ENCODE measurements around the gene WTIP. TPM values are rescaled to one million over a fixed set of nuclear protein-coding genes. Genes with fewer than 3 reads are reported as not detected.
"Not testable (repeated sequence)": the region's sequence is repeated elsewhere in the genome, so short reads cannot be mapped to it uniquely, and the experiment has no call there.

WTIP gene
- total and polyA plus RNA-seq, 9 donors = 13.4 to 38.4 (median 29.5) TPM

DNA sequence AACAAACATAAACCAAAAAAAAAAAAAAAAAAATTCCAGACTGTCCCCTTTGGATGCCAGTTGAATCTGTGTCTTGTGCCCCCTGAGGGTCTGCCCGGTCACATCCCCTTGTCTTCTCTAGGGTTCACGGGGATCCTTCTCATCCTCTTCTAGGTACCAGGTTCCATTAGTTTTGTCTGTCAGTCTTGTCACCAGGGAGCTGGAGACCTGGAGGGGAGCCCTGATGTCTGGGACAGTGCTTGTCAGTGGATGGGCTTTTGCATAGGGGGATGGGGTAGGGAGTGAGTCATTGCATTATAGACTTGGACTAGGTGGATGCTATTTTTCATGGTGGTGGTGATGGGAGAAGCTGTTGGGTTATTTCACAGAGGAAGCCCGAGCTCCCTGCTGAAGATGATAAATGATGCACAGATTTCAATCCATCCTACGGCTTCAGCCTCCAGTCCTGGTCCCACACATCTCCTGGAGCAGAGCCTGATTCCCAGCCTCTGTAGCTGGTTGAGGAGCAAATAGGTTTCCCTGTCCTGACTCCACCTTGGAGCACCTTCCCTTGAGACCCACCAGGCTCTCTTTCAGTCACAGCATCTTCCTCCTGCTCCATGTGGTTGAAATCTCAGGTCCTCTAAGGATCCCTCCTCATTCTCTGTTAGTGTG is 26.0 kb downstream of the WTIP start:
- 76 to 80% (median 77%) methylated on average over 4 of the region's 4 CpGs for WGBS, 3 donors
- Histone ChIP-seq H3K9me3 (no peaks in the 10 kb centered on the region), H3K4me1 (ENCODE audit: insufficient read depth) (peaks cover 2% of the 10 kb centered on the region), H3K4me3 (no peak overlapping the region), H3K27ac (no peak overlapping the region), H3K27me3 (no peaks in the 10 kb centered on the region), H3K36me3 (no peaks in the 10 kb centered on the region)
- no peak for TF ChIP-seq EP300 (IDR thresholded peaks at IDR 0.05)
- no peak for TF ChIP-seq POLR2A (IDR thresholded peaks at IDR 0.05)
- TF ChIP-seq, protein P1, sequence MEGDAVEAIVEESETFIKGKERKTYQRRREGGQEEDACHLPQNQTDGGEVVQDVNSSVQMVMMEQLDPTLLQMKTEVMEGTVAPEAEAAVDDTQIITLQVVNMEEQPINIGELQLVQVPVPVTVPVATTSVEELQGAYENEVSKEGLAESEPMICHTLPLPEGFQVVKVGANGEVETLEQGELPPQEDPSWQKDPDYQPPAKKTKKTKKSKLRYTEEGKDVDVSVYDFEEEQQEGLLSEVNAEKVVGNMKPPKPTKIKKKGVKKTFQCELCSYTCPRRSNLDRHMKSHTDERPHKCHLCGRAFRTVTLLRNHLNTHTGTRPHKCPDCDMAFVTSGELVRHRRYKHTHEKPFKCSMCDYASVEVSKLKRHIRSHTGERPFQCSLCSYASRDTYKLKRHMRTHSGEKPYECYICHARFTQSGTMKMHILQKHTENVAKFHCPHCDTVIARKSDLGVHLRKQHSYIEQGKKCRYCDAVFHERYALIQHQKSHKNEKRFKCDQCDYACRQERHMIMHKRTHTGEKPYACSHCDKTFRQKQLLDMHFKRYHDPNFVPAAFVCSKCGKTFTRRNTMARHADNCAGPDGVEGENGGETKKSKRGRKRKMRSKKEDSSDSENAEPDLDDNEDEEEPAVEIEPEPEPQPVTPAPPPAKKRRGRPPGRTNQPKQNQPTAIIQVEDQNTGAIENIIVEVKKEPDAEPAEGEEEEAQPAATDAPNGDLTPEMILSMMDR (IDR thresholded peaks at IDR 0.05) = no peak
- intact Hi-C loops (cut with DNase I) = loop anchor here in 2 of 4 donors (10.0 kb wide), 2 partner anchors 197 to 283 kb away; no protein-coding TSS in a partner anchor
- DNase-seq = no peak

DNA sequence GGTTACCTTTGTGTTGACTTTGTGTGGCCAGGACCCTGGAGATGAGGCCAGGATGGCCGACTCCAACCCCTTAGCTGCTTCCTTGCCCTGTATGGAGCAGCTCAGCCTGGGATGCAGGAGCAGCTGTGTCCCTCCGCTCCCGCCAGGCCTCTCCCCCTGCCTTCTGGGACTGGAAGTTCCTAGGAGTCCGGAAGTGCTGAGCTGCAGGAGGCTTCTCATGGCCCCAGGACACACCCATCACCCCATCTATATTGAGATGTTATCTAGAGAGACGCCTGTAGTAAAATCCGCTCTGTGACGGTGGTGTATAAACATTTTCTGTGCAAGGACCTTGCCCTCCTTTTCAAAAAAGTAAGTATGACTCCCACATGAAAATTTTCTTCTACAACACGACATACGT is 27.0 kb downstream of the WTIP start:
- 22 to 28% (median 26%) methylated on average over 9 of the region's 9 CpGs for WGBS, 3 donors
- H3K27me3 ChIP-seq = no peaks in the 10 kb centered on the region
- H3K9me3 ChIP-seq = no peaks in the 10 kb centered on the region
- TF ChIP-seq POLR2A (IDR thresholded peaks at IDR 0.05) (no peak), EP300 (IDR thresholded peaks at IDR 0.05) (no peak)
- TF ChIP-seq, protein P1 (IDR thresholded peaks at IDR 0.05) = no peak
- H3K36me3 ChIP-seq = no peaks in the 10 kb centered on the region
- H3K27ac ChIP-seq = no peak overlapping the region
- DNase-seq = peak in 1 of 5 donors; percentile 14
- H3K4me1 ChIP-seq (ENCODE audit: insufficient read depth) = peaks cover 2% of the 10 kb centered on the region
- H3K4me3 ChIP-seq = no peak overlapping the region
- intact Hi-C loops (cut with DNase I) = loop anchor here in 2 of 4 donors (10.0 kb wide), 2 partner anchors 196 to 284 kb away; no protein-coding TSS in a partner anchor

DNA sequence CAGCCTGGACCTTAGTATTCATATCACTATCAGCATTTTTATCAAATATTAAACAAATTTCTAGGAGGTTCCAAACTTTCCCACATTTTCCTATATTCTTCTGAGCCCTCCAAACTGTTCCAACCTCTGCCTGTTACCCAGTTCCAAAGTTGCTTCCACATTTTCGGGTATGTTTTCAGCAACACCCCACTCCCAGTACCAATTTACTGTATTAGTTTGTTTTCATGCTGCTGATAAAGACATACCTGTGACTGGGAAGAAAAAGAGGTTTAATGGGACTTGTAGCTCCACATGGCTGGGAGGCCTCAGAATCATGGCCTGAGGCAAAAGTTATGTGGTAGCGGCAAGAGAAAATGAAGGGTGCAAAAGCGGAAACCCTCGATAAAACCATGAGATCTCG is 29.3 kb downstream of the WTIP start:
- H3K27me3 ChIP-seq; H3K4me1 ChIP-seq (ENCODE audit: insufficient read depth); DNase-seq; H3K27ac ChIP-seq; intact Hi-C loops (cut with DNase I); H3K36me3 ChIP-seq; H3K4me3 ChIP-seq; H3K9me3 ChIP-seq: not testable (repeated sequence)
- WGBS, 3 donors = 72 to 86% (median 76%) methylated on average over 5 of the region's 5 CpGs

DNA sequence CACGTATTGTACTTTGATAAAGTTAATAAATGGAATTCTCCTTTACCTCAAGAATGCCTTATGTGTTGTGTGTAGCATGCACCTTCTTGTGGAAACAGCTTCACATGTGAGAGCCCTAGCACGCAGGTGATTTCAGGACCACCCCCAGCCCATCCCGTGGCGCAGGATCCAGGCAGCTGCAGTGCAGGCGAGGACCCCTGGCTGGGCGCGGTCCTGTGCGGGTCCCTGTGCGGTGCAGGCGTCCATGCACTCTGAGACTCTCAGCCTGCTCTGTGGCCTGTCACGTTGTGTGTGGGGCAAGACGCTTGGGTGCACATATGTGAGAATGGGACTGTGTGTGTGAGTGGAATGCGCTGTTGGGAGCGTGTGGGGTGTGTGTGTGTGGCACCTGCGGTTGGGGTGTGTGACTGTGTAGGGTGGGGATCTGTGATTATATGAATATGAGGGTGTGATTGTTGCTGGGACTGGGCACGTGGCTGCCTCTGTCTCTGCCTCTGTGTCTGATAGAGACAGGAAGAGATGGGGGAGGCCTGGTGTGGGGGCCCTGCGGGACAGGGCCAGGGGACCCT is 30.8 kb downstream of the WTIP start:
- H3K4me1 ChIP-seq (ENCODE audit: insufficient read depth) = no peaks in the 10 kb centered on the region
- H3K36me3 ChIP-seq = no peaks in the 10 kb centered on the region
- intact Hi-C loops (cut with DNase I) = no loop called here
- WGBS, 3 donors = 72 to 83% (median 79%) methylated on average over 17 of the region's 17 CpGs
- TF ChIP-seq POLR2A (IDR thresholded peaks at IDR 0.05) (no peak), EP300 (IDR thresholded peaks at IDR 0.05) (no peak)
- TF ChIP-seq, protein P1 (IDR thresholded peaks at IDR 0.05) = no peak
- H3K4me3 ChIP-seq = no peak overlapping the region
- H3K9me3 ChIP-seq = no peaks in the 10 kb centered on the region
- DNase-seq = no peak
- no peaks in the 10 kb centered on the region for H3K27me3 ChIP-seq
- H3K27ac ChIP-seq = no peak overlapping the region

DNA sequence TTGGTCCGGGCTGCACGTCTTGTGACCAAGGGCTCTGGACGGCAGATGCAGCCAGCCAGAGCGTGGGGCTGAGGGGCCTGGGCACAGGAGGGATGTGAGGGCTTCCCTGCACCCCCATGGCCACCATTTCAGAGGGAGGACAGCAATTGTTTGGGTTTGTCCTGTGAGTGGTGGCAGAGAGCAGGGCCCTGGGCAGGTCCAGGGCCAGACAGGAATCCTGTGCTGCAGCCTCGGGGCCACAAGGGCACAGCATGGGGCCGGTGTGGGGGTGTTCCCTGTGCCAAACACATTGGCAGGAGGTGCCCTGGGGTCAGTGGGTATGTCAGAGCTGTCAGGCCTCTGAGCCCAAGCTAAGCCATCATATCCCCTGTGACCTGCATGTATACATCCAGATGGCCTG is 32.2 kb downstream of the WTIP start:
- TF ChIP-seq POLR2A (IDR thresholded peaks at IDR 0.05) = no peak
- TF ChIP-seq, protein P1 (IDR thresholded peaks at IDR 0.05) = no peak
- no peak for TF ChIP-seq EP300 (IDR thresholded peaks at IDR 0.05)
- H3K36me3 ChIP-seq = no peaks in the 10 kb centered on the region
- WGBS, 3 donors = 64 to 83% (median 80%) methylated on average over 6 of the region's 6 CpGs
- H3K4me1 ChIP-seq (ENCODE audit: insufficient read depth) = no peaks in the 10 kb centered on the region
- DNase-seq = no peak
- H3K4me3 ChIP-seq = no peak overlapping the region
- intact Hi-C loops (cut with DNase I) = no loop called here
- H3K27me3 ChIP-seq = no peaks in the 10 kb centered on the region
- no peaks in the 10 kb centered on the region for H3K9me3 ChIP-seq
- no peak overlapping the region for H3K27ac ChIP-seq

Measured in ovary (tissue), 9 donors.